GM19463 (cell line): ENCODE measurements around the gene BMF.
A peak's percentile ranks its signal among the peaks of the same experiment; 100 is the strongest.
"Not testable (repeated sequence)": the region's sequence is repeated elsewhere in the genome, so short reads cannot be mapped to it uniquely, and the experiment has no call there.

Experiments used
- ATAC-seq: cut with Tn5 transposase; IDR thresholded peaks from one replicate; pipeline ENCODE4 v1.9.1; 2021; ENCODE audit warnings: mild to moderate bottlenecking, moderate library complexity; ENCODE audit not compliant: unreplicated experiment

BMF gene

GRCh38 chr15:40088929-40089755 lies 19.5 kb downstream of the BMF start:
- no peak for ATAC-seq

GRCh38 chr15:40087991-40088928 lies 20.4 kb downstream of the BMF start:
- ATAC-seq: no peak

GRCh38 chr15:40087068-40087810 lies 21.4 kb downstream of the BMF start:
- no peak for ATAC-seq

GRCh38 chr15:40085266-40085665 lies 23.4 kb downstream of the BMF start:
- ATAC-seq: no peak

GRCh38 chr15:40084650-40085049 lies 24.0 kb downstream of the BMF start:
- ATAC-seq: no peak

GRCh38 chr15:40082195-40082883 lies 26.3 kb downstream of the BMF start:
- ATAC-seq: no peak

GRCh38 chr15:40081691-40082194 lies 26.9 kb downstream of the BMF start:
- peak; percentile 50 for ATAC-seq

GRCh38 chr15:40080847-40081246 lies 27.8 kb downstream of the BMF start:
- ATAC-seq: no peak

- ATAC-seq: no peak
These were observed 28.6 kb downstream of the BMF start for GRCh38 chr15:40080104-40080503.

GRCh38 chr15:40079456-40079855 lies 29.2 kb downstream of the BMF start:
- no peak for ATAC-seq

- ATAC-seq: no peak
These were observed 33.2 kb downstream of the BMF start for GRCh38 chr15:40075298-40076044.

- not testable (repeated sequence) for ATAC-seq
These were observed 34.0 kb downstream of the BMF start for GRCh38 chr15:40074656-40075055.

GRCh38 chr15:40073716-40074490 lies 34.8 kb downstream of the BMF start:
- not testable (repeated sequence) for ATAC-seq

GRCh38 chr15:40072216-40072990 lies 36.3 kb downstream of the BMF start:
- no peak for ATAC-seq

- no peak for ATAC-seq
These were observed 38.0 kb downstream of the BMF start for GRCh38 chr15:40070608-40071218.

- ATAC-seq: no peak
These were observed 38.5 kb downstream of the BMF start for GRCh38 chr15:40070166-40070557.
